ENCODE results near the gene MLANA. TPM values are rescaled to one million over a fixed set of nuclear protein-coding genes. Genes with fewer than 3 reads are reported as not detected.

The MLANA gene
- total RNA-seq, 4 donors from 2014 or later = not detected

DNA sequence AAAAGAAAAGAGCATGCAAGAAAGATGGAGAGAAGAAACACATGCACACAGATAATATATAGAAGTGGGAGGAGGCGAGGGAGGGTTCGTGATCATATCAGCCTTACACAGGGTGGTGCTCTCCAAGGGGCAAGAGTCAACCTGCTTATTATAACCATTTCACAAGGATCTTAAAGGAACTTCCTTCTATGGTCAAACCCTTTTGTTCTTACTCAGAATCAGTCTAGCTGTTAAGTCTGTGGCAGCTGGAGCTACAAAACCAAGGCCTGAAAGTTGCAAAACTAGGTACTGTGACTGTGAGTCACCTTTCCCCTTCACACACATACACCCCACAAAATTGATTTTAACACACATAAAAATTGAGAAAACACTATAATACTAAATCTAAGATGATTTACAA is 39.2 kb upstream of the MLANA start:
- Histone ChIP-seq H3K27ac (no peak overlapping the region), H3K36me3 (no peaks in the 10 kb centered on the region), H3K27me3 (no peaks in the 10 kb centered on the region), H3K4me1 (no peaks in the 10 kb centered on the region), H3K9me3 (no peaks in the 10 kb centered on the region), H3K4me3 (no peak overlapping the region)
- intact Hi-C loops (cut with DNase I; ENCODE audit: low total_unique reads) = no loop called here
- TF ChIP-seq POLR2A (IDR thresholded peaks at IDR 0.05) = no peak
- TF ChIP-seq, protein P1, sequence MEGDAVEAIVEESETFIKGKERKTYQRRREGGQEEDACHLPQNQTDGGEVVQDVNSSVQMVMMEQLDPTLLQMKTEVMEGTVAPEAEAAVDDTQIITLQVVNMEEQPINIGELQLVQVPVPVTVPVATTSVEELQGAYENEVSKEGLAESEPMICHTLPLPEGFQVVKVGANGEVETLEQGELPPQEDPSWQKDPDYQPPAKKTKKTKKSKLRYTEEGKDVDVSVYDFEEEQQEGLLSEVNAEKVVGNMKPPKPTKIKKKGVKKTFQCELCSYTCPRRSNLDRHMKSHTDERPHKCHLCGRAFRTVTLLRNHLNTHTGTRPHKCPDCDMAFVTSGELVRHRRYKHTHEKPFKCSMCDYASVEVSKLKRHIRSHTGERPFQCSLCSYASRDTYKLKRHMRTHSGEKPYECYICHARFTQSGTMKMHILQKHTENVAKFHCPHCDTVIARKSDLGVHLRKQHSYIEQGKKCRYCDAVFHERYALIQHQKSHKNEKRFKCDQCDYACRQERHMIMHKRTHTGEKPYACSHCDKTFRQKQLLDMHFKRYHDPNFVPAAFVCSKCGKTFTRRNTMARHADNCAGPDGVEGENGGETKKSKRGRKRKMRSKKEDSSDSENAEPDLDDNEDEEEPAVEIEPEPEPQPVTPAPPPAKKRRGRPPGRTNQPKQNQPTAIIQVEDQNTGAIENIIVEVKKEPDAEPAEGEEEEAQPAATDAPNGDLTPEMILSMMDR (IDR thresholded peaks at IDR 0.05) = no peak
- no peak for DNase-seq

DNA sequence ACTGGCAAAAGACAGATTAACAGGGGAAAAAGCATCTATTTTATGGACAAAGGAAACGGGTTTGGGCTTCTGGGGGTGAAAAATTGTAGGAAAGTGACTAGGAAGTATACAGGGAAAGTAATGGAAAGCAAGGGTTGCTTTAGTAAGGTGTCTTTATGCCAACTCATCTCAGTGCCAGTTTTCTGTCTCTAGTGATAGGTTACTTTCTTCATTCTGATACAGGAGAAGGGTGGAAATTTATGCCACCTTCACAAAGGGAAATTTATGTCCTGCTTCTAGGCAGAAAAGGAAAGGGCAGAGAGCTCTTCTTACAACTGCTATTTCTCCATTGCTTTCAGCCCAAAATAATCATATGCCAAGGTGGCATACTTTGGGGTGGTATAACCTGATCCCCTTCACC is 37.7 kb upstream of the MLANA start:
- intact Hi-C loops (cut with DNase I; ENCODE audit: low total_unique reads) = no loop called here
- no peaks in the 10 kb centered on the region for H3K9me3 ChIP-seq
- H3K4me3 ChIP-seq = no peak overlapping the region
- no peak for DNase-seq
- H3K4me1 ChIP-seq = no peaks in the 10 kb centered on the region
- no peak overlapping the region for H3K27ac ChIP-seq
- no peaks in the 10 kb centered on the region for H3K36me3 ChIP-seq
- TF ChIP-seq, protein P1 (IDR thresholded peaks at IDR 0.05) = no peak
- no peak for TF ChIP-seq POLR2A (IDR thresholded peaks at IDR 0.05)
- H3K27me3 ChIP-seq = no peaks in the 10 kb centered on the region

DNA sequence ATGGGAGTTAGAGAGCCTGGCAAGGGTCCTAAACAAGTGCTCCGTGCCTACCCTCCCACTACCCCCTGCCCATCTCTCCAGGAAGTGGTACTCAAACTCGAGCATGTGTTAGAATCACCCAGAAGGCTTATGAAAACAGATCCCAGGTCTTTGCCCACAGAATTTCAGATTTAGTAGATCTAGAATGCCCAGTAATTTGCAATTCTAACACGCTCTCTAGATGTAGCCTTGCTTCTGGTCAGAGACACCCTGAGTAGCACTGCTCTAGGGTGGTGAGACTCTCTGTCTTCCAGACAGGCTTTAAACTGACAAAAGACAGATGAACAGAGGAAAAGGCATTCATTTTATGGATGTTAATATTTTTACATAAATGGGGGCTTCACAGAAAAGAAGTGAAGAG is 37.1 kb upstream of the MLANA start:
- intact Hi-C loops (cut with DNase I; ENCODE audit: low total_unique reads) = no loop called here
- Histone ChIP-seq H3K4me3 (no peak overlapping the region), H3K36me3 (no peaks in the 10 kb centered on the region), H3K9me3 (no peaks in the 10 kb centered on the region), H3K27ac (no peak overlapping the region), H3K27me3 (no peaks in the 10 kb centered on the region), H3K4me1 (no peaks in the 10 kb centered on the region)
- no peak for DNase-seq
- TF ChIP-seq POLR2A (IDR thresholded peaks at IDR 0.05) = no peak
- TF ChIP-seq, protein P1 (IDR thresholded peaks at IDR 0.05) = no peak

DNA sequence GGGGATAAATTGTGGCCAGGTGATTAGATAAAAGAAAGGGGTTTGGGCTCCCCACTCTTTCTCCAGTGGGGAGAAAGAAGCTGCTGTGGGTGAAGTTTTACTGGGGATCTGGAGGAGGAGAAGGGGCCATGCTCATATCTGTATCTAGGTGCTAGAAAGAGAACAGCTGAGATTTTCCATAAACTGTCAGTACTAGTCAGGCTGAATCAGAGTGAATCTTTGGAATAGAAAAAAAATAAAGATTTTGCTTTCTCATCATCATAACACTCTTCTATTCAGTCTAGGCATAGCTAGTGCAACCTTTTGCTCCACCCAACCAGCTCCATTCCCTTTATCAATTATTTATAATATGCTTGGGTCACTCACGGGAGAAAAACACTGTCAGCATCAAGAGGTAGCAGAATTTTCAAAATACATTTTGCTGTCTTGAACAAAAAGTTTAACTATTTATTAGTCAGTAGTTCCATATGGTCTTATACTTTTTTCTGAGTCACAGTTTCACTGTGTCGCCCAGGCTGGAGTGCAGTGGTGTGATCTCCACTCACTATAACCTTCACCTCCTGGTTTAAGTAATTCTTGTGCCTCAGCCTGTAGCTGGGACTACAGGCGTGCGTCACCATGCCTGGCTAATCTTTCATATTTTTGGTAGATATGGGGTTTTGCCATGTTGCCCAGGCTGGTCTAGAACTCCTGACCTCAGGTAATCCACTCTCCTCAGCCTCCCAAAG is 36.5 kb upstream of the MLANA start:
- intact Hi-C loops (cut with DNase I; ENCODE audit: low total_unique reads) = no loop called here
- Histone ChIP-seq H3K36me3 (no peaks in the 10 kb centered on the region), H3K9me3 (no peaks in the 10 kb centered on the region), H3K27me3 (no peaks in the 10 kb centered on the region), H3K4me1 (no peaks in the 10 kb centered on the region), H3K4me3 (no peak overlapping the region), H3K27ac (no peak overlapping the region)
- TF ChIP-seq, protein P1 (IDR thresholded peaks at IDR 0.05) = no peak
- no peak for TF ChIP-seq POLR2A (IDR thresholded peaks at IDR 0.05)
- DNase-seq = no peak

DNA sequence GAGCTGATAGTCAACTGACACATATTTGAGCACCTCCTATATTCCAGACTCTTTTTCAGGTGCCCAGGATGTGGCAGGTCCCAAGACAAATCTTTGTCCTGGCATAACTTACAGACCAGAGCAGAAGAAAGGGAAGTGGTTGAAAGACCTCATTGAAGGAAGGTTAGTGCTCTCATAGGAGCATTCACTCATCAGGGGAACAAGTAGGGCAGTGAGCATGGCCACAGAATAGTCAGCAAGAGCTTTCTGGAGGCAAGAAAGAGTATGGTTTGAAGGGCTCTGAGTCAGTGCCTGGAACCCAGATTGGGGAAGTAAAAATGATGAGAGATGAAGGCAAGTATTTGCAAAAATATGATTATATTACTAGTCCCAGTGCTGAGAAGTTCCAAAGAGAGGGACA is 32.8 kb upstream of the MLANA start:
- H3K27ac ChIP-seq = no peak overlapping the region
- no peaks in the 10 kb centered on the region for H3K4me1 ChIP-seq
- intact Hi-C loops (cut with DNase I; ENCODE audit: low total_unique reads) = no loop called here
- DNase-seq = no peak
- H3K36me3 ChIP-seq = no peaks in the 10 kb centered on the region
- no peaks in the 10 kb centered on the region for H3K27me3 ChIP-seq
- H3K9me3 ChIP-seq = no peaks in the 10 kb centered on the region
- H3K4me3 ChIP-seq = no peak overlapping the region
- TF ChIP-seq, protein P1 (IDR thresholded peaks at IDR 0.05) = no peak
- no peak for TF ChIP-seq POLR2A (IDR thresholded peaks at IDR 0.05)
